H9 (cell line): ENCODE results near the gene ZNF768. TPM values are rescaled to one million over a fixed set of nuclear protein-coding genes. Genes with fewer than 3 reads are reported as not detected.

Experiments used
- DNase-seq: peaks from one replicate; pipeline ENCODE4 v3.0.0-alpha.2; 2017
- H2AFZ ChIP-seq: one replicate; pipeline ENCODE4 v1.6.1; 2013; ENCODE audit warnings: mild to moderate bottlenecking, low read length, control low read depth, moderate library complexity
- H2AK5ac ChIP-seq: 2 replicates; pipeline ENCODE4 v1.6.1; 2013; ENCODE audit warnings: low read length, control low read depth, mixed read lengths; ENCODE audit not compliant: insufficient read length
- H2BK120ac ChIP-seq: one replicate; pipeline ENCODE4 v1.6.1; 2013; ENCODE audit warnings: low read depth, mild to moderate bottlenecking, low read length, control low read depth, inconsistent platforms; ENCODE audit not compliant: poor library complexity, severe bottlenecking
- H2BK12ac ChIP-seq: 2 replicates; pipeline ENCODE4 v1.6.1; 2013; ENCODE audit warnings: low read length, control low read depth, mixed read lengths, low read depth; ENCODE audit not compliant: insufficient read length
- H2BK15ac ChIP-seq: 2 replicates; pipeline ENCODE4 v1.6.1; 2013; ENCODE audit warnings: low read depth, low read length, control low read depth
- H2BK20ac ChIP-seq: one replicate; pipeline ENCODE4 v1.6.1; 2013; ENCODE audit warnings: low read depth, mild to moderate bottlenecking, low read length, control low read depth, inconsistent platforms; ENCODE audit not compliant: poor library complexity, severe bottlenecking
- H2BK5ac ChIP-seq: 2 replicates; pipeline ENCODE4 v1.6.1; 2013; ENCODE audit warnings: low read length, control low read depth, mixed read lengths; ENCODE audit not compliant: insufficient read length
- H3K14ac ChIP-seq: 2 replicates; pipeline ENCODE4 v1.6.1; 2013; ENCODE audit warnings: low read length, control low read depth; ENCODE audit not compliant: insufficient read depth
- H3K18ac ChIP-seq: 2 replicates; pipeline ENCODE4 v1.6.1; 2013; ENCODE audit warnings: low read depth, mild to moderate bottlenecking, mixed read lengths, low read length, control low read depth; ENCODE audit not compliant: insufficient read length
- H3K23ac ChIP-seq: 2 replicates; pipeline ENCODE4 v1.6.1; 2013; ENCODE audit warnings: low read length, control low read depth, mixed read lengths, low read depth; ENCODE audit not compliant: insufficient read length
- H3K23me2 ChIP-seq: 2 replicates; pipeline ENCODE4 v1.6.1; 2013; ENCODE audit warnings: low read depth, mild to moderate bottlenecking, mixed read lengths, low read length, control low read depth; ENCODE audit not compliant: insufficient read length, poor library complexity, severe bottlenecking
- H3K27ac ChIP-seq: 2 replicates; pipeline ENCODE4 v1.5.1; 2013; ENCODE audit warnings: low read length, control low read depth, mixed read lengths, low read depth; ENCODE audit not compliant: insufficient read length
- H3K27me3 ChIP-seq: 2 replicates; pipeline ENCODE4 v1.6.1; 2013; ENCODE audit warnings: low read length, control low read depth, inconsistent platforms; ENCODE audit not compliant: insufficient read depth
- H3K4ac ChIP-seq: 2 replicates; pipeline ENCODE4 v1.6.1; 2013; ENCODE audit warnings: low read depth, mild to moderate bottlenecking, control low read depth, inconsistent platforms, low read length, moderate library complexity
- H3K4me1 ChIP-seq: 2 replicates; pipeline ENCODE4 v1.6.1; 2013; ENCODE audit warnings: low read length, control low read depth, inconsistent platforms; ENCODE audit not compliant: insufficient read depth
- H3K4me2 ChIP-seq: 2 replicates; pipeline ENCODE4 v1.6.1; 2013; ENCODE audit warnings: low read length, control low read depth, mixed read lengths; ENCODE audit not compliant: insufficient read length, insufficient read depth
- H3K56ac ChIP-seq: 2 replicates; pipeline ENCODE4 v1.6.1; 2013; ENCODE audit warnings: low read depth, mild to moderate bottlenecking, mixed read lengths, low read length, control low read depth; ENCODE audit not compliant: insufficient read length
- H3K79me1 ChIP-seq: 2 replicates; pipeline ENCODE4 v1.6.1; 2013; ENCODE audit warnings: low read depth, mild to moderate bottlenecking, moderate library complexity, low read length, control low read depth, inconsistent platforms; ENCODE audit not compliant: insufficient read depth, poor library complexity, severe bottlenecking
- H3K79me2 ChIP-seq: 2 replicates; pipeline ENCODE4 v1.6.1; 2013; ENCODE audit warnings: low read length, control low read depth, inconsistent platforms; ENCODE audit not compliant: insufficient read depth
- H3K9ac ChIP-seq: 2 replicates; pipeline ENCODE4 v1.6.1; 2013; ENCODE audit warnings: low read length, control low read depth, mixed read lengths; ENCODE audit not compliant: insufficient read length; ENCODE audit errors: extremely low read depth
- H3K9me3 ChIP-seq: one replicate; pipeline ENCODE4 v1.6.1; 2013; ENCODE audit warnings: low read depth, low read length, inconsistent platforms; ENCODE audit not compliant: control insufficient read depth
- H3T11ph ChIP-seq: one replicate; pipeline ENCODE4 v1.6.1; 2013; ENCODE audit warnings: mild to moderate bottlenecking, low read length, control low read depth, inconsistent platforms
- H4K20me1 ChIP-seq: one replicate; pipeline ENCODE4 v1.6.1; 2013; ENCODE audit not compliant: control insufficient read depth, insufficient read length, insufficient read depth
- H4K5ac ChIP-seq: 2 replicates; pipeline ENCODE4 v1.6.1; 2013; ENCODE audit warnings: low read depth, mild to moderate bottlenecking, mixed read lengths, low read length, control low read depth; ENCODE audit not compliant: insufficient read length
- H4K8ac ChIP-seq: replicated peaks from 2 replicates; pipeline ENCODE4 v1.6.1; 2013; ENCODE audit warnings: low read length, control low read depth, mixed read lengths, low read depth; ENCODE audit not compliant: insufficient read length
- H4K91ac ChIP-seq: 2 replicates; pipeline ENCODE4 v1.6.1; 2013; ENCODE audit warnings: low read depth, mild to moderate bottlenecking, moderate library complexity, mixed read lengths, low read length, control low read depth; ENCODE audit not compliant: insufficient read length
- H3K27ac Mint-ChIP-seq, 3 experiments: 2 replicates in 2 of 3; 3 replicates in 1 of 3; pipeline ENCODE4 v1.8.0; 2020 to 2021; ENCODE audit warnings: mixed read lengths in 3 of 3, mild to moderate bottlenecking in 1 of 3, moderate library complexity in 1 of 3
- H3K27me3 Mint-ChIP-seq: 2 replicates; pipeline ENCODE4 v1.8.0; 2021; ENCODE audit warnings: low read depth, mild to moderate bottlenecking, moderate library complexity, mixed read lengths
- H3K36me3 Mint-ChIP-seq, 3 experiments: 2 replicates in 2 of 3; 3 replicates in 1 of 3; pipeline ENCODE4 v1.8.0; 2020 to 2021; ENCODE audit warnings: low read depth in 3 of 3, mixed read lengths in 3 of 3; ENCODE audit not compliant: insufficient read depth in 1 of 3
- H3K4me1 Mint-ChIP-seq, 2 experiments: 2 replicates each; pipeline ENCODE4 v1.8.0; 2020; ENCODE audit warnings: mixed read lengths in 2 of 2
- H3K4me3 Mint-ChIP-seq, 2 experiments: 2 replicates in 1 of 2; 3 replicates in 1 of 2; pipeline ENCODE4 v1.8.0; 2020 to 2021; ENCODE audit warnings: mild to moderate bottlenecking in 2 of 2, mixed read lengths in 2 of 2, moderate library complexity in 1 of 2
- H3K9me3 Mint-ChIP-seq, 2 experiments: 2 replicates in 1 of 2; 3 replicates in 1 of 2; pipeline ENCODE4 v1.8.0; 2020; ENCODE audit warnings: mild to moderate bottlenecking in 2 of 2, mixed read lengths in 2 of 2, moderate library complexity in 1 of 2
- CTCF ChIP-seq: fragments of 200-600 bp; sonication (generic); conservative IDR thresholded peaks from 3 replicates; pipeline ENCODE4 v1.8.0; 2021; ENCODE audit warnings: antibody characterized with exemption, mild to moderate bottlenecking
- WGBS: extraction: QIAGEN DNeasy Blood & Tissue Kit; methylation state at CpG from one replicate; pipeline ENCODE4 v1.1.7; 2013; ENCODE audit warnings: missing lambda C conversion rate, low lambda C conversion rate, mixed read lengths; ENCODE audit not compliant: insufficient read length; ENCODE audit errors: extremely low coverage; 5-methylcytosine and 5-hydroxymethylcytosine counted together
- total RNA-seq: library from RNA; stranded (reverse); gene quantifications from 2 replicates; pipeline ENCODE4 v1.2.1, GENCODE V29; 2021

Gene ZNF768
- total RNA-seq, 1 experiment from 2014 or later, result 40.0 TPM

- no peaks in the 10 kb centered on the region for H3K27me3 Mint-ChIP-seq
- no peak overlapping the region for H2AFZ ChIP-seq
- H2BK15ac ChIP-seq, result no peak overlapping the region
- H3K27ac Mint-ChIP-seq, result peak overlapping the region in 1 of 3 experiments; percentile 92; a peak in 2 of 7 replicates
- H3K4me1 Mint-ChIP-seq, result peaks cover 28 to 31% of the 10 kb centered on the region in 2 experiments
- H3T11ph ChIP-seq, result no peak overlapping the region
- H2AK5ac ChIP-seq, result no peak overlapping the region
- no CpG with 5 or more reads among the region's 11 CpGs for WGBS
- H4K5ac ChIP-seq, result no peak overlapping the region
- no peak overlapping the region for H4K91ac ChIP-seq
- H3K79me1 ChIP-seq, result no peaks in the 10 kb centered on the region
- H2BK12ac ChIP-seq, result no peak overlapping the region
- DNase-seq, result no peak
- H3K4me2 ChIP-seq, result peak overlapping the region; percentile 26
- H2BK20ac ChIP-seq, result no peak overlapping the region
- peaks cover 23% of the 10 kb centered on the region for H3K23me2 ChIP-seq
- H3K79me2 ChIP-seq, result no peaks in the 10 kb centered on the region
- no peaks in the 10 kb centered on the region for H4K20me1 ChIP-seq
- H3K4ac ChIP-seq, result no peak overlapping the region
- no peaks in the 10 kb centered on the region for H3K9me3 ChIP-seq
- no peak overlapping the region for H3K14ac ChIP-seq
- no peak overlapping the region for H3K27ac ChIP-seq
- no peak overlapping the region for H3K56ac ChIP-seq
- no peak overlapping the region for H2BK5ac ChIP-seq
- H3K27me3 ChIP-seq, result no peaks in the 10 kb centered on the region
- no peak overlapping the region for H2BK120ac ChIP-seq
- no peak overlapping the region for H3K23ac ChIP-seq
- H3K18ac ChIP-seq, result no peak overlapping the region
- H4K8ac ChIP-seq, result no peak overlapping the region
- no peaks in the 10 kb centered on the region; the same call in 1 of the 2 replicates for H3K4me1 ChIP-seq
- no peak overlapping the region for H3K9ac ChIP-seq
- peaks cover 15 to 29% (median 19%) of the 10 kb centered on the region in 3 experiments for H3K36me3 Mint-ChIP-seq
- H3K9me3 Mint-ChIP-seq, result no peaks in the 10 kb centered on the region; a peak in 1 of 5 replicates
- no peak for TF ChIP-seq CTCF
- H3K4me3 Mint-ChIP-seq, result peak overlapping the region; percentile 54 to 76
Measured at GRCh38 chr16:30533146-30533522, 6.8 kb upstream of the ZNF768 start.
